NB4 (cell line): ENCODE results near the gene RASL10B.

ENCODE experiments used
- CTCF ChIP-seq: IDR thresholded peaks from one replicate; pipeline ENCODE4 v1.5.1; 2012; ENCODE audit warnings: low read depth, low read length
- MAX ChIP-seq: IDR thresholded peaks from 2 replicates; pipeline ENCODE4 v1.6.1; 2011; ENCODE audit warnings: low read depth, low read length
- MYC ChIP-seq: IDR thresholded peaks from 2 replicates; pipeline ENCODE4 v1.6.1; 2011; ENCODE audit warnings: low read depth, low read length
- POLR2A ChIP-seq: IDR thresholded peaks from 2 replicates; pipeline ENCODE4 v1.6.1; 2011; ENCODE audit warnings: mild to moderate bottlenecking; ENCODE audit not compliant: insufficient read length; ENCODE audit errors: extremely low read depth

GRCh38 chr17:35717475-35717874 lies 14.0 kb upstream of the RASL10B start:
- TF ChIP-seq CTCF: no peak
- no peak for TF ChIP-seq MAX
- TF ChIP-seq POLR2A: no peak
- TF ChIP-seq MYC: no peak
